OCI-LY7 (cell line): ENCODE measurements around the gene LRRC7. TPM values are rescaled to one million over a fixed set of nuclear protein-coding genes. Genes with fewer than 3 reads are reported as not detected.

Source experiments
- BruUV-seq: library from RNA; stranded (reverse); fragments of 400-500 nt; replicated peaks from 2 replicates; lab custom pipeline; 2021; lab: Mats Ljungman, UMichigan
- CTCF ChIA-PET: fragments of 300-600 bp; sonication (Branson Sonifier 250); formaldehyde crosslinking; loops from one replicate; lab custom pipeline; 2022; ENCODE audit warnings: antibody characterized with exemption; ENCODE audit not compliant: unreplicated experiment; lab: Charles Lee
- POLR2A ChIA-PET: fragments of 300-600 bp; sonication (Branson Sonifier 250); formaldehyde crosslinking; loops from one replicate; lab custom pipeline; 2022; ENCODE audit warnings: antibody characterized with exemption; lab: Charles Lee
- DNase-seq: peaks from one replicate; pipeline ENCODE4 v3.0.0-alpha.2; 2015; ENCODE audit warnings: low spot score
- H2AFZ ChIP-seq: fragments of 200-600 bp; sonication (generic), shearing (Covaris generic); 2 replicates; pipeline ENCODE4 v1.6.1; 2014; ENCODE audit warnings: mild to moderate bottlenecking, antibody characterized with exemption, low read length, moderate library complexity
- H3K27ac ChIP-seq: fragments of 200-600 bp; sonication (generic); 2 replicates; pipeline ENCODE4 v1.5.1; 2014; ENCODE audit warnings: mixed run types, low read depth, mild to moderate bottlenecking, moderate library complexity, low read length, inconsistent platforms; ENCODE audit not compliant: poor library complexity, severe bottlenecking
- H3K36me3 ChIP-seq: fragments of 200-600 bp; sonication (generic); 2 replicates; pipeline ENCODE4 v1.6.1; 2014; ENCODE audit warnings: mild to moderate bottlenecking, antibody characterized with exemption, low read length, moderate library complexity, mixed read lengths; ENCODE audit not compliant: insufficient read depth
- H3K4me1 ChIP-seq: fragments of 200-600 bp; sonication (generic); 2 replicates; pipeline ENCODE4 v1.5.1; 2014; ENCODE audit warnings: mild to moderate bottlenecking, low read length; ENCODE audit not compliant: insufficient read depth, poor library complexity, severe bottlenecking
- H3K4me2 ChIP-seq: fragments of 200-600 bp; sonication (generic); 2 replicates; pipeline ENCODE4 v1.6.1; 2014; ENCODE audit warnings: mild to moderate bottlenecking, low read length
- H3K4me3 ChIP-seq: fragments of 200-600 bp; sonication (generic); 2 replicates; pipeline ENCODE4 v1.5.1; 2014; ENCODE audit warnings: mild to moderate bottlenecking, low read depth, low read length; ENCODE audit not compliant: poor library complexity, severe bottlenecking
- H3K79me2 ChIP-seq: fragments of 200-600 bp; sonication (generic); 2 replicates; pipeline ENCODE4 v1.6.1; 2016; ENCODE audit warnings: low read depth, mild to moderate bottlenecking, low read length, moderate library complexity, mixed read lengths; ENCODE audit not compliant: insufficient read depth
- H3K9me2 ChIP-seq: fragments of 200-600 bp; sonication (generic); 2 replicates; pipeline ENCODE4 v1.6.1; 2016; ENCODE audit warnings: mild to moderate bottlenecking, low read length, mixed read lengths; ENCODE audit not compliant: insufficient read depth
- H3K9me3 ChIP-seq: fragments of 200-600 bp; sonication (generic); 2 replicates; pipeline ENCODE4 v1.6.1; 2014; ENCODE audit warnings: mild to moderate bottlenecking, mixed run types, low read length, mixed read lengths
- H4K20me1 ChIP-seq: fragments of 200-600 bp; sonication (generic); 2 replicates; pipeline ENCODE4 v1.6.1; 2014; ENCODE audit warnings: mild to moderate bottlenecking, antibody characterized with exemption, low read length, moderate library complexity, mixed read lengths; ENCODE audit not compliant: insufficient read depth
- CTCF ChIP-seq: fragments of 200-600 bp; sonication (generic); conservative IDR thresholded peaks from 2 replicates; pipeline ENCODE4 v1.5.1; 2014; ENCODE audit warnings: mild to moderate bottlenecking, antibody characterized with exemption, low read length, moderate library complexity, mixed read lengths
- EZH2phosphoT487 ChIP-seq: fragments of 200-600 bp; sonication (generic); IDR thresholded peaks from 2 replicates; pipeline ENCODE4 v1.6.1; 2018; ENCODE audit warnings: low read depth, borderline replicate concordance, mild to moderate bottlenecking, mixed run types, antibody characterized with exemption, low read length, moderate library complexity, mixed read lengths
- intact Hi-C: fragments of 100-400 bp; cut with micrococcal nuclease; formaldehyde crosslinking; loops from one replicate; pipeline ENCODE4 v1.10.0; 2022; ENCODE audit not compliant: unreplicated experiment
- total RNA-seq, 2 experiments: library from RNA; depleted of rRNA in 1 of 2; stranded (reverse); fragments of >200 nt in 1 of 2; shearing (Covaris generic) in 1 of 2; gene quantifications; 2 replicates each; pipeline ENCODE4 v1.2.3, GENCODE V29; 2014 to 2022

The LRRC7 gene
- total RNA-seq, 2 experiments from 2014 or later, result not detected

GRCh38 chr1:70061231-70061630, 493.5 kb downstream of the LRRC7 start:
- H3K9me3 ChIP-seq, result no peaks in the 10 kb centered on the region
- no peaks in the 10 kb centered on the region for H3K4me1 ChIP-seq
- intact Hi-C loops, result no loop called here
- TF ChIP-seq CTCF (no peak), EZH2phosphoT487 (no peak)
- no peak for DNase-seq
- H2AFZ ChIP-seq, result no peak overlapping the region
- no peaks in the 10 kb centered on the region for H3K36me3 ChIP-seq
- no peak overlapping the region for H3K4me3 ChIP-seq
- no peak overlapping the region for H3K4me2 ChIP-seq
- no peaks in the 10 kb centered on the region for H3K79me2 ChIP-seq
- H3K27ac ChIP-seq, result no peak overlapping the region
- ChIA-PET CTCF (no interaction called here), POLR2A (interaction anchor here (1.6 kb wide), 1 partner anchor 11 kb away, joined by 3 read pairs; no protein-coding TSS in a partner anchor)
- no TSS peak for BruUV-seq
- no peaks in the 10 kb centered on the region for H4K20me1 ChIP-seq
- H3K9me2 ChIP-seq, result no peaks in the 10 kb centered on the region

GRCh38 chr1:70063861-70064260, 496.1 kb downstream of the LRRC7 start:
- intact Hi-C loops, result no loop called here
- Histone ChIP-seq H3K4me3 (no peak overlapping the region), H3K27ac (no peak overlapping the region), H3K4me2 (no peak overlapping the region), H3K9me3 (no peaks in the 10 kb centered on the region), H3K4me1 (no peaks in the 10 kb centered on the region), H3K9me2 (no peaks in the 10 kb centered on the region), H4K20me1 (no peaks in the 10 kb centered on the region), H3K36me3 (no peaks in the 10 kb centered on the region), H3K79me2 (no peaks in the 10 kb centered on the region), H2AFZ (no peak overlapping the region)
- DNase-seq, result no peak
- no TSS peak for BruUV-seq
- no peak for TF ChIP-seq CTCF
- ChIA-PET POLR2A (no interaction called here), CTCF (no interaction called here)

- CTCF ChIA-PET, result no interaction called here
- intact Hi-C loops, result no loop called here
- no peak overlapping the region for H2AFZ ChIP-seq
These were observed 499.0 kb downstream of the LRRC7 start for GRCh38 chr1:70066711-70067110.

More at GRCh38 chr1:70066711-70067110, 499.0 kb downstream of the LRRC7 start:
- Histone ChIP-seq H3K27ac (no peak overlapping the region), H4K20me1 (no peaks in the 10 kb centered on the region), H3K9me2 (no peaks in the 10 kb centered on the region), H3K79me2 (no peaks in the 10 kb centered on the region), H3K9me3 (no peaks in the 10 kb centered on the region), H3K4me3 (no peak overlapping the region), H3K36me3 (no peaks in the 10 kb centered on the region), H3K4me1 (no peaks in the 10 kb centered on the region), H3K4me2 (no peak overlapping the region)
- POLR2A ChIA-PET, result interaction anchor here (0.8 to 1.2 kb wide), 2 partner anchors 13 to 439 kb away, joined by 3 read pairs; no protein-coding TSS in a partner anchor
- no peak for DNase-seq
- no peak for TF ChIP-seq EZH2phosphoT487
- TF ChIP-seq CTCF, result no peak
- no TSS peak for BruUV-seq
